Breast epithelium (tissue), 4 donors: ENCODE measurements around the gene PHKB. TPM values are rescaled to one million over a fixed set of nuclear protein-coding genes. Genes with fewer than 3 reads are reported as not detected.

Experiments
- DNase-seq, 2 donors: peaks; one replicate each; pipeline ENCODE4 v3.0.0-alpha.2; 2019; ENCODE audit warnings: low spot score in 2 of 2
- H3K27ac ChIP-seq, 2 donors: fragments of 200-600 bp; sonication (generic) in 1 of 2; one replicate each; pipeline ENCODE4 v1.5.1; 2016 to 2019; ENCODE audit warnings: mild to moderate bottlenecking in 1 of 2
- H3K27me3 ChIP-seq, 2 donors: fragments of 200-600 bp; sonication (generic) in 1 of 2; one replicate each; pipeline versions ENCODE4 v1.5.1 to v1.6.0; 2017 to 2019; ENCODE audit warnings: control low read depth in 1 of 2, mild to moderate bottlenecking in 1 of 2
- H3K36me3 ChIP-seq: fragments of 200-600 bp; one replicate; pipeline ENCODE4 v1.5.1; 2019
- H3K4me1 ChIP-seq, 2 donors: fragments of 200-600 bp; sonication (generic); one replicate each; pipeline ENCODE4 v1.5.1; 2016 to 2019; ENCODE audit warnings: control low read depth in 1 of 2
- H3K4me3 ChIP-seq, 3 donors: fragments of 200-600 bp; sonication (generic); 1 replicate in 2 of 3; 2 replicates in 1 of 3; pipeline ENCODE4 v1.5.1; 2016 to 2019; ENCODE audit warnings: mild to moderate bottlenecking in 3 of 3, moderate library complexity in 2 of 3
- H3K9me3 ChIP-seq, 2 donors: fragments of 200-600 bp; sonication (generic) in 1 of 2; one replicate each; pipeline ENCODE4 v1.5.1; 2016 to 2019; ENCODE audit warnings: control low read depth in 1 of 2
- POLR2A ChIP-seq: fragments of 450-650 bp; IDR thresholded peaks from one replicate; pipeline ENCODE4 v1.6.1; 2016; ENCODE audit warnings: antibody characterized with exemption, mild to moderate bottlenecking, moderate library complexity
- POLR2AphosphoS5 ChIP-seq, 3 donors: sonication (generic); formaldehyde crosslinking; IDR thresholded peaks; one replicate each; pipeline ENCODE4 v1.6.1; 2017; ENCODE audit warnings: antibody characterized with exemption in 3 of 3
- intact Hi-C: fragments of 100-400 bp; cut with DNase I; formaldehyde crosslinking; loops from one replicate; pipeline ENCODE4 v1.15.1; 2023; ENCODE audit warnings: low total_unique reads
- total RNA-seq, 3 donors: library from RNA; depleted of rRNA; stranded (reverse); fragments of >200 nt; gene quantifications; one replicate each; pipeline ENCODE4 v1.1.0, GENCODE V29; 2016
- TF ChIP-seq, protein P1 (sequence below), 3 donors: fragments of 450-650 bp; IDR thresholded peaks; one replicate each; pipeline ENCODE4 v1.5.1; 2016 to 2017; ENCODE audit warnings: antibody characterized with exemption in 3 of 3, mild to moderate bottlenecking in 3 of 3, moderate library complexity in 3 of 3

PHKB gene
- total RNA-seq, 3 donors from 2014 or later, result 77.9 to 111 (median 78.3) TPM

DNA sequence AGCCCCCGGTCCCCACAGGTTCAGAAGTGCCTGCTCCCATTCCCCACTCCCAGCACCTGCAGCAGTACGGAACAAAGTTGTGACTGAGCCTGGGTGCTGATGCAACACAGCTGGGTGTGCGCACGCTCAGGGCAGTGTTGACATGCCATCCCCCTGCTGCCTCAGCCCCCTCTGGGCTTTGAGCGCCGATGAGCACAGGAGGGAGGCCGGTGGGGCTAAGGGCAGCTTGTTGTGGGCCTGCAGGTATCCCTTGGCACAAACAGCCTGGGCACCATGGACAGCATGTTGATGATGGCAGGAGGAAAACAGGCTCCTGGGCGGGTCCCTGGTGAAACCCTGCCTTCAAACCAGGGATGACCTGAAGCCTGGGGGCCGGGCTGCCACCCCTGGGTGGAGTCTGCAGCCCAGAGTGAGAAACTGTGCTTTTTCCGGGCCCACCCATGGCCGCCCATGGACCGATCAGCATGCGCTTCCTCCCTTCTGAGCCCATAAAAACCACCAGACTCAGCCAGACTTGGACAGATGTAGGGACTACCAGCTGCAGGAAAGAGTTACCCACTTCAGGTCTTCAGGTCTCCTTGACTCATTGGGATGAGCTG, 175.5 kb downstream of the PHKB start:
- no peaks in the 10 kb centered on the region for H3K9me3 ChIP-seq
- intact Hi-C loops, result no loop called here
- no peak overlapping the region for H3K4me3 ChIP-seq
- peaks cover 3% of the 10 kb centered on the region for H3K36me3 ChIP-seq
- TF ChIP-seq POLR2AphosphoS5 (IDR thresholded peaks at IDR 0.05) (no peak), POLR2A (no peak)
- TF ChIP-seq, protein P1, sequence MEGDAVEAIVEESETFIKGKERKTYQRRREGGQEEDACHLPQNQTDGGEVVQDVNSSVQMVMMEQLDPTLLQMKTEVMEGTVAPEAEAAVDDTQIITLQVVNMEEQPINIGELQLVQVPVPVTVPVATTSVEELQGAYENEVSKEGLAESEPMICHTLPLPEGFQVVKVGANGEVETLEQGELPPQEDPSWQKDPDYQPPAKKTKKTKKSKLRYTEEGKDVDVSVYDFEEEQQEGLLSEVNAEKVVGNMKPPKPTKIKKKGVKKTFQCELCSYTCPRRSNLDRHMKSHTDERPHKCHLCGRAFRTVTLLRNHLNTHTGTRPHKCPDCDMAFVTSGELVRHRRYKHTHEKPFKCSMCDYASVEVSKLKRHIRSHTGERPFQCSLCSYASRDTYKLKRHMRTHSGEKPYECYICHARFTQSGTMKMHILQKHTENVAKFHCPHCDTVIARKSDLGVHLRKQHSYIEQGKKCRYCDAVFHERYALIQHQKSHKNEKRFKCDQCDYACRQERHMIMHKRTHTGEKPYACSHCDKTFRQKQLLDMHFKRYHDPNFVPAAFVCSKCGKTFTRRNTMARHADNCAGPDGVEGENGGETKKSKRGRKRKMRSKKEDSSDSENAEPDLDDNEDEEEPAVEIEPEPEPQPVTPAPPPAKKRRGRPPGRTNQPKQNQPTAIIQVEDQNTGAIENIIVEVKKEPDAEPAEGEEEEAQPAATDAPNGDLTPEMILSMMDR (IDR thresholded peaks at IDR 0.05), result no peak
- H3K4me1 ChIP-seq, result no peaks in the 10 kb centered on the region
- DNase-seq, result no peak
- no peaks in the 10 kb centered on the region for H3K27me3 ChIP-seq
- H3K27ac ChIP-seq, result no peak overlapping the region

DNA sequence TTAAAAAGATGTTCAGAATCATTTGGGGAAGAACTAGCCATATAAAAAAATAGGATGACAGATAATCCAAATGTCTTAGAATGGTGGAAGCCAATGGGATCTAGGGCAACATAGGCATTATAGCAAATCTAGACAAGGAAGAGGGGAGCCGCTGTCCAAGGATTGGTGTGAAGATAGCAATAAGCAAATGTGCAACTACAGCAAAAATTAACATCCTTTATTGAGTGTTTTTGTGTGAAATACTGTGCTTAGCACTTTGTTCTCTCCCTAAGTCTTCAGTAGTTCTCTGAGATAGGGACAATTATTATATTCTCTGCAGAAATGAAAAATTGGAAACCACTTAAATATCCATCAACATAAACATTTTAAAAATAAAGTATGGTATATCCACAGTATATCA, 177.0 kb downstream of the PHKB start:
- Histone ChIP-seq H3K36me3 (peaks cover 3% of the 10 kb centered on the region), H3K4me1 (no peaks in the 10 kb centered on the region), H3K4me3 (no peak overlapping the region), H3K27ac (no peak overlapping the region), H3K27me3 (no peaks in the 10 kb centered on the region), H3K9me3 (no peaks in the 10 kb centered on the region)
- TF ChIP-seq POLR2AphosphoS5 (IDR thresholded peaks at IDR 0.05) (no peak), POLR2A (no peak)
- TF ChIP-seq, protein P1 (IDR thresholded peaks at IDR 0.05), result no peak
- intact Hi-C loops, result no loop called here
- no peak for DNase-seq

DNA sequence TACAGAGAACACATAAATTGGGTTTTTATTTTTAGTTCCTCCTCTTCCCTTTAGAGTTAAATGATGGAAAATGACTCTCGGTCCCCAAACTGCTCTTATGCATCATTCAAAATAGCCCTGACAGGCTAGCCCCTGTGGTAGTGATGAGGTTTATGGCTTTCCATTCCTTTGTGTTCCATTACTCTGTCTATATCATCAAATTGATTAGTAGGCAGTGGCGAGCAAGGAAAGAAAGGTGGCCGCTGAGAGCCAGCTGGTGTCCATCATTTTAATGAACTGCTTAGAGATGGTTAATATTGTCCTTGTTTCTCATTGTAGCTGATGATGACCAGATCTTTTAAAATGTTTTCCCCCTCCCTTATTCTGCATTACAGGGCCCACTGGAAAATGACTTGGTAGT, 179.5 kb downstream of the PHKB start:
- no peak for TF ChIP-seq POLR2A
- TF ChIP-seq POLR2AphosphoS5 (IDR thresholded peaks at IDR 0.05), result no peak
- TF ChIP-seq, protein P1 (IDR thresholded peaks at IDR 0.05), result no peak
- no peaks in the 10 kb centered on the region for H3K9me3 ChIP-seq
- no peak for DNase-seq
- intact Hi-C loops, result no loop called here
- no peaks in the 10 kb centered on the region for H3K4me1 ChIP-seq
- no peak overlapping the region for H3K27ac ChIP-seq
- no peak overlapping the region for H3K4me3 ChIP-seq
- H3K27me3 ChIP-seq, result no peaks in the 10 kb centered on the region
- no peaks in the 10 kb centered on the region for H3K36me3 ChIP-seq

DNA sequence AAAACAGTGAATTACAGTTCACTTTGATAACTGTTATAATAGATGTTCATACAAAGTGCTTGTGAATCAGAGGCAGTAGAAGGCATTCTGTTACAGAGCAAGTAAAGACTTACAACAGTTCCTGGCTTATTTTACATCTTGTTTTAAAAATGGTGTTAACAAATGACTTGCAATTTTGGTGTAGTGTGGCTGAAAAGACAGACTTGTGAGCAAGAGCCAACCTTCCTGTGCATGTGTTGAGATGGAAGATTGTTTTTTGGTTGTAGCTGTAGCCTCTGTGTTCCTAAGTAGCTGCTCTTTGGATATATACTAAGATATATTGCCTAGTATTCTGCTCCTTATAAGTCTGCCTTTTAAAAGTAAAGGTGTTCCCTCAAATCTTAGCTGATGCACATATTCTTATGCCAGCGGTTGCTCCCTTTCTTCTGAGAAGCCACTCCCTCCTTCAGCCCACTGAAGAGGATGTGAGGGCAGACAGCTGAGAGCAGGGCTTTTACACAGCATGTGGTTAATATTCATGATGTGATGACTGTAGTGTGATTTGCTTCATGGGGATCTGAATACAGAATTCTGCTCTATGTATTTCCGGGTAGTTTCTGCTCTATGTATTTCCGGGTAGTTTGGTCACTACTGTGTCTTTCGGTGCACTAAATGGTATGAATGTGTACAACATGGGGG, 182.3 kb downstream of the PHKB start:
- Histone ChIP-seq H3K9me3 (no peaks in the 10 kb centered on the region), H3K4me3 (no peak overlapping the region), H3K27me3 (no peaks in the 10 kb centered on the region), H3K27ac (no peak overlapping the region), H3K36me3 (no peaks in the 10 kb centered on the region), H3K4me1 (no peaks in the 10 kb centered on the region)
- no peak for DNase-seq
- TF ChIP-seq, protein P1 (IDR thresholded peaks at IDR 0.05), result no peak
- no peak for TF ChIP-seq POLR2AphosphoS5 (IDR thresholded peaks at IDR 0.05)
- TF ChIP-seq POLR2A, result no peak
- intact Hi-C loops, result no loop called here

DNA sequence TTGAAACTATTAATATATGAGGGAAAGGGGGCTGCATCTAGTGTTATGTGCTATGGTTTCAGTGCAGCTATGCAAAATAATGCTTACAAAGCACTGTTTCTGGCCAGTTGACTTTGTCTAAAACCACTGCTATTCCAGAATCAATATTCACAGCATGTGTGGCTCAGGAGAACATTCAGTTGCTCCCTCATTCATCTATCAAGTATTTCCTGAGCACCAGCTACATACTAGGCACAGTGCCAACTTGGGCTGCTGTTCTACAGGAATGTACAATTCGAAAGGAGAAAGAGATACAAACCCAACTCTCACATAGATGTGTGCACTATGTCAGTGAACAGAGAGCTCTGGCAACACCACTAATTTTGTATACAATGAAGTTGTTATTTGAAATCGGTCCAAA, 183.0 kb downstream of the PHKB start:
- intact Hi-C loops, result no loop called here
- H3K27ac ChIP-seq, result no peak overlapping the region

More for the DNA sequence above, 183.0 kb downstream of the PHKB start:
- Histone ChIP-seq H3K4me3 (no peak overlapping the region), H3K36me3 (no peaks in the 10 kb centered on the region), H3K27me3 (no peaks in the 10 kb centered on the region), H3K4me1 (no peaks in the 10 kb centered on the region), H3K9me3 (no peaks in the 10 kb centered on the region)
- TF ChIP-seq POLR2A (no peak), POLR2AphosphoS5 (IDR thresholded peaks at IDR 0.05) (no peak)
- TF ChIP-seq, protein P1 (IDR thresholded peaks at IDR 0.05), result no peak
- no peak for DNase-seq
